HCT116 (cell line): ENCODE measurements around the gene DNAJB8. TPM values are rescaled to one million over a fixed set of nuclear protein-coding genes. Genes with fewer than 3 reads are reported as not detected.

Experiments used
- ATAC-seq: fragments of 200-7000 bp; cut with Tn5 transposase; 2 replicates; pipeline ENCODE4 v1.9.1; 2020; ENCODE audit warnings: mild to moderate bottlenecking, moderate library complexity
- BruUV-seq: library from RNA; stranded (reverse); fragments of 400-500 nt; replicated peaks from 2 replicates; lab custom pipeline; 2021; lab: Mats Ljungman, UMichigan
- CTCF ChIA-PET: fragments of 300-600 bp; sonication (Branson Sonifier 250); formaldehyde crosslinking; loops from one replicate; lab custom pipeline; 2021; ENCODE audit warnings: antibody characterized with exemption; lab: Charles Lee
- POLR2A ChIA-PET: fragments of 300-600, 350-600 bp; sonication (Branson Sonifier 250); formaldehyde crosslinking; loops from one replicate; lab custom pipeline; 2021; ENCODE audit warnings: antibody characterized with exemption; lab: Charles Lee
- RAD21 ChIA-PET, 2 experiments: fragments of 300-600 bp; sonication (Branson Sonifier 250); formaldehyde crosslinking; loops; one replicate each; lab custom pipeline; 2023; ENCODE audit warnings: low total read pairs in 2 of 2; ENCODE audit not compliant: uncharacterized antibody in 2 of 2, unreplicated experiment in 2 of 2, low non-redundant PET in 1 of 2; lab: Charles Lee
- DNase-seq: peaks from one replicate; pipeline ENCODE4 v3.0.0-alpha.2; 2010; ENCODE audit warnings: low read depth, low spot score
- H2AFZ ChIP-seq: fragments of 200-600 bp; shearing (Covaris generic), sonication (generic); 2 replicates; pipeline ENCODE4 v1.6.1; 2017; ENCODE audit warnings: low read depth, mixed run types, mixed read lengths, antibody characterized with exemption, low read length; ENCODE audit not compliant: poor library complexity, severe bottlenecking
- H3K27ac ChIP-seq: 2 replicates; pipeline ENCODE4 v1.5.1; 2012; ENCODE audit warnings: low read depth, low read length
- H3K27me3 ChIP-seq: fragments of 200-600 bp; sonication (generic); 2 replicates; pipeline ENCODE4 v1.6.1; 2016; ENCODE audit warnings: mixed run types, low read length, mixed read lengths; ENCODE audit not compliant: insufficient read depth
- H3K36me3 ChIP-seq, 2 experiments: fragments of 200-500 bp in 1 of 2; fragments of 200-600 bp in 1 of 2; sonication (Bioruptor generic) in 1 of 2; sonication (generic) in 1 of 2; 2 replicates each; pipeline versions ENCODE4 v1.5.1 to v1.6.1; 2014 to 2016; ENCODE audit warnings: low read length in 2 of 2, inconsistent platforms in 1 of 2, mixed read lengths in 1 of 2, mixed run types in 1 of 2; ENCODE audit not compliant: insufficient read depth in 2 of 2, control insufficient read depth in 1 of 2
- H3K4me1 ChIP-seq, 2 experiments: fragments of 200-600 bp in 1 of 2; sonication (generic) in 1 of 2; 2 replicates each; pipeline versions ENCODE4 v1.5.1 to v1.6.1; 2012 to 2017; ENCODE audit warnings: low read length in 2 of 2, inconsistent platforms in 1 of 2, mild to moderate bottlenecking in 1 of 2, mixed read lengths in 1 of 2, mixed run types in 1 of 2, moderate library complexity in 1 of 2; ENCODE audit not compliant: insufficient read depth in 2 of 2, control insufficient read depth in 1 of 2
- H3K4me2 ChIP-seq: fragments of 200-600 bp; sonication (generic); 2 replicates; pipeline ENCODE4 v1.6.1; 2017; ENCODE audit warnings: mixed run types, low read length, mixed read lengths
- H3K4me3 ChIP-seq, 2 experiments: fragments of 200-600 bp in 1 of 2; sonication (generic) in 1 of 2; replicated peaks in 1 of 2; 2 replicates each; pipeline ENCODE4 v1.5.1; 2011 to 2016; ENCODE audit warnings: low read length in 2 of 2, control low read depth in 1 of 2, low read depth in 1 of 2, mild to moderate bottlenecking in 1 of 2, mixed read lengths in 1 of 2, mixed run types in 1 of 2
- H3K79me2 ChIP-seq: fragments of 200-600 bp; sonication (generic); 2 replicates; pipeline ENCODE4 v1.6.1; 2017; ENCODE audit warnings: mild to moderate bottlenecking, mixed run types, low read length, moderate library complexity, mixed read lengths; ENCODE audit not compliant: insufficient read depth
- H3K9ac ChIP-seq: fragments of 200-600 bp; sonication (generic); 2 replicates; pipeline ENCODE4 v1.6.1; 2016; ENCODE audit warnings: low read length, mixed read lengths
- H3K9me2 ChIP-seq: fragments of 200-600 bp; sonication (generic), shearing (Covaris generic); 2 replicates; pipeline ENCODE4 v1.6.1; 2017; ENCODE audit warnings: mixed run types, mild to moderate bottlenecking, moderate library complexity; ENCODE audit not compliant: insufficient read depth
- H3K9me3 ChIP-seq, 2 experiments: fragments of 200-500 bp in 1 of 2; fragments of 200-600 bp in 1 of 2; sonication (Bioruptor generic) in 1 of 2; sonication (generic) in 1 of 2; 2 replicates each; pipeline ENCODE4 v1.6.1; 2014 to 2017; ENCODE audit warnings: low read length in 2 of 2, mixed read lengths in 2 of 2, inconsistent platforms in 1 of 2, low read depth in 1 of 2, mild to moderate bottlenecking in 1 of 2, mixed run types in 1 of 2, moderate library complexity in 1 of 2; ENCODE audit not compliant: control insufficient read depth in 1 of 2, insufficient read depth in 1 of 2
- H4K20me1 ChIP-seq: fragments of 200-600 bp; sonication (generic), shearing (Covaris generic); 2 replicates; pipeline ENCODE4 v1.6.1; 2017; ENCODE audit warnings: mixed run types, mild to moderate bottlenecking, moderate library complexity; ENCODE audit not compliant: insufficient read depth
- CTCF ChIP-seq, 3 experiments: fragments of 200-600 bp in 1 of 3; sonication (generic) in 1 of 3; IDR thresholded peaks in 2 of 3; conservative IDR thresholded peaks in 1 of 3; 2 replicates each; pipeline ENCODE4 v1.5.1; 2012 to 2017; ENCODE audit warnings: low read depth in 2 of 3, low read length in 2 of 3, antibody characterized with exemption in 1 of 3, borderline replicate concordance in 1 of 3, control low read depth in 1 of 3, mild to moderate bottlenecking in 1 of 3, mixed read lengths in 1 of 3, mixed run types in 1 of 3, moderate library complexity in 1 of 3; ENCODE audit not compliant: insufficient read depth in 1 of 3
- RAD21 ChIP-seq: IDR thresholded peaks from 2 replicates; pipeline ENCODE4 v1.6.1; 2012; ENCODE audit warnings: low read depth, mild to moderate bottlenecking
- SP1 ChIP-seq: IDR thresholded peaks from 2 replicates; pipeline ENCODE4 v1.6.1; 2012; ENCODE audit warnings: low read depth
- ZBTB33 ChIP-seq: IDR thresholded peaks from 2 replicates; pipeline ENCODE4 v1.6.1; 2011; ENCODE audit warnings: mild to moderate bottlenecking, low read length, moderate library complexity; ENCODE audit not compliant: insufficient replicate concordance; ENCODE audit errors: extremely low read depth
- intact Hi-C: fragments of 100-400 bp; cut with micrococcal nuclease; formaldehyde crosslinking; loops from 2 replicates; pipeline ENCODE4 v1.10.0; 2022
- total RNA-seq: library from RNA; stranded (reverse); gene quantifications from one replicate; pipeline ENCODE4 v1.2.1, GENCODE V29; 2021; ENCODE audit not compliant: unreplicated experiment

Gene DNAJB8
- total RNA-seq, 1 experiment from 2014 or later = not detected

- no peak overlapping the region for H3K9ac ChIP-seq
Measured at GRCh38 chr3:128497305-128498126, 30.8 kb upstream of the DNAJB8 start.

More at GRCh38 chr3:128497305-128498126, 30.8 kb upstream of the DNAJB8 start:
- ATAC-seq (peak; percentile 68), DNase-seq (no peak)
- POLR2A ChIA-PET = no interaction called here
- CTCF ChIA-PET = no interaction called here
- peak; percentile 57 for TF ChIP-seq RAD21
- no peak for TF ChIP-seq ZBTB33
- peak; percentile 31 to 62 (median 61); a peak in 5 of 6 replicates for TF ChIP-seq CTCF (IDR thresholded peaks at IDR 0.05 in 2 of 3, conservative IDR thresholded peaks at IDR 0.05 in 1 of 3; ENCODE audit: borderline replicate concordance in 1 of 3, insufficient read depth in 1 of 3, low read depth in 2 of 3, low read length in 2 of 3)
- no peak for TF ChIP-seq SP1
- no peak overlapping the region for H2AFZ ChIP-seq
- no peak overlapping the region for H3K4me3 ChIP-seq
- peaks cover 7% of the 10 kb centered on the region; the same call in 1 of the 2 replicates for H3K79me2 ChIP-seq
- H3K27me3 ChIP-seq = no peaks in the 10 kb centered on the region
- no peaks in the 10 kb centered on the region for H3K9me2 ChIP-seq
- H3K27ac ChIP-seq = no peak overlapping the region
- BruUV-seq = no TSS peak
- H3K36me3 ChIP-seq = no peaks in the 10 kb centered on the region; a peak in 1 of 4 replicates
- no peaks in the 10 kb centered on the region for H3K9me3 ChIP-seq
- RAD21 ChIA-PET = no interaction called here
- peaks cover 0 to 6% of the 10 kb centered on the region in 2 experiments; a peak in 2 of 4 replicates for H3K4me1 ChIP-seq
- H4K20me1 ChIP-seq = no peaks in the 10 kb centered on the region
- intact Hi-C loops = loop anchor here (5.0 kb wide), 1 partner anchor 270 kb away; no protein-coding TSS in a partner anchor
- no peak overlapping the region for H3K4me2 ChIP-seq
